Parietal lobe (tissue), 1 donor: ENCODE measurements around the gene ADCY10. TPM values are rescaled to one million over a fixed set of nuclear protein-coding genes. Genes with fewer than 3 reads are reported as not detected.

Source experiments
- total RNA-seq: library from RNA; depleted of rRNA; stranded (reverse); fragments of >200 nt; gene quantifications from one replicate; pipeline ENCODE4 v1.2.3, GENCODE V29; 2014

ADCY10 gene, protein sequence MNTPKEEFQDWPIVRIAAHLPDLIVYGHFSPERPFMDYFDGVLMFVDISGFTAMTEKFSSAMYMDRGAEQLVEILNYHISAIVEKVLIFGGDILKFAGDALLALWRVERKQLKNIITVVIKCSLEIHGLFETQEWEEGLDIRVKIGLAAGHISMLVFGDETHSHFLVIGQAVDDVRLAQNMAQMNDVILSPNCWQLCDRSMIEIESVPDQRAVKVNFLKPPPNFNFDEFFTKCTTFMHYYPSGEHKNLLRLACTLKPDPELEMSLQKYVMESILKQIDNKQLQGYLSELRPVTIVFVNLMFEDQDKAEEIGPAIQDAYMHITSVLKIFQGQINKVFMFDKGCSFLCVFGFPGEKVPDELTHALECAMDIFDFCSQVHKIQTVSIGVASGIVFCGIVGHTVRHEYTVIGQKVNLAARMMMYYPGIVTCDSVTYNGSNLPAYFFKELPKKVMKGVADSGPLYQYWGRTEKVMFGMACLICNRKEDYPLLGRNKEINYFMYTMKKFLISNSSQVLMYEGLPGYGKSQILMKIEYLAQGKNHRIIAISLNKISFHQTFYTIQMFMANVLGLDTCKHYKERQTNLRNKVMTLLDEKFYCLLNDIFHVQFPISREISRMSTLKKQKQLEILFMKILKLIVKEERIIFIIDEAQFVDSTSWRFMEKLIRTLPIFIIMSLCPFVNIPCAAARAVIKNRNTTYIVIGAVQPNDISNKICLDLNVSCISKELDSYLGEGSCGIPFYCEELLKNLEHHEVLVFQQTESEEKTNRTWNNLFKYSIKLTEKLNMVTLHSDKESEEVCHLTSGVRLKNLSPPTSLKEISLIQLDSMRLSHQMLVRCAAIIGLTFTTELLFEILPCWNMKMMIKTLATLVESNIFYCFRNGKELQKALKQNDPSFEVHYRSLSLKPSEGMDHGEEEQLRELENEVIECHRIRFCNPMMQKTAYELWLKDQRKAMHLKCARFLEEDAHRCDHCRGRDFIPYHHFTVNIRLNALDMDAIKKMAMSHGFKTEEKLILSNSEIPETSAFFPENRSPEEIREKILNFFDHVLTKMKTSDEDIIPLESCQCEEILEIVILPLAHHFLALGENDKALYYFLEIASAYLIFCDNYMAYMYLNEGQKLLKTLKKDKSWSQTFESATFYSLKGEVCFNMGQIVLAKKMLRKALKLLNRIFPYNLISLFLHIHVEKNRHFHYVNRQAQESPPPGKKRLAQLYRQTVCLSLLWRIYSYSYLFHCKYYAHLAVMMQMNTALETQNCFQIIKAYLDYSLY (N-terminal part only)
- 0.63 TPM for total RNA-seq

DNA sequence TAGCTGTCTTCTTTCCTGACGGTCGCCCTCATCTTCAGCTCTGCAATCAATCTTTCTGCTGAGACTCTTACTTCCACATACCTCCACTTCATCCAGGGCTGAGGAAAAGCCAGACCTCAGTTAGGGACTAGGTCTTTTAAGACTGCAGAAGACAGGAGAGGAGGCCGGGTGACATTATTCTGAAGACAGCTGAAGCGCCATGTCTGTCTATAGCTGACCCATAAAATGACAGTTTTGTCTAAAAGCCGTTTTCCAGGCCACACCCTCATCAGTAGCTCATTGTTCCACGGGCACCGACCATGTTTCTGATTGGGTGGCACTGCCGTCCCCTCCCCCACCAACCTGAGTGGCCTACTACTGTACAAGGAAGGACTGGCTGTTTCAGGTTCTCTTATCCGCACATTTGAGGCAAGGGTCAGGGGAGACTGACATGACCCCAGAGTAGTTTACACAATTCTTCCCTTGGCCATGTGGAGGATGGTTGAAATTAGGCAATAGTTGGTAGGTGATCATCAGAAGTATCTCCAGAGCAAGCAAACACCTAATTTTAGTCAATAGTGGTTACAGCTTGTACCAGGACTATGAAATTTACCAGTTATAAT is at the start of gene ADCY10:
Gene ADCY10 (minus strand): TSS at position 240 of the 602 bp plus-strand sequence. CDS start 8,994 bp downstream, outside the sequence.

DNA sequence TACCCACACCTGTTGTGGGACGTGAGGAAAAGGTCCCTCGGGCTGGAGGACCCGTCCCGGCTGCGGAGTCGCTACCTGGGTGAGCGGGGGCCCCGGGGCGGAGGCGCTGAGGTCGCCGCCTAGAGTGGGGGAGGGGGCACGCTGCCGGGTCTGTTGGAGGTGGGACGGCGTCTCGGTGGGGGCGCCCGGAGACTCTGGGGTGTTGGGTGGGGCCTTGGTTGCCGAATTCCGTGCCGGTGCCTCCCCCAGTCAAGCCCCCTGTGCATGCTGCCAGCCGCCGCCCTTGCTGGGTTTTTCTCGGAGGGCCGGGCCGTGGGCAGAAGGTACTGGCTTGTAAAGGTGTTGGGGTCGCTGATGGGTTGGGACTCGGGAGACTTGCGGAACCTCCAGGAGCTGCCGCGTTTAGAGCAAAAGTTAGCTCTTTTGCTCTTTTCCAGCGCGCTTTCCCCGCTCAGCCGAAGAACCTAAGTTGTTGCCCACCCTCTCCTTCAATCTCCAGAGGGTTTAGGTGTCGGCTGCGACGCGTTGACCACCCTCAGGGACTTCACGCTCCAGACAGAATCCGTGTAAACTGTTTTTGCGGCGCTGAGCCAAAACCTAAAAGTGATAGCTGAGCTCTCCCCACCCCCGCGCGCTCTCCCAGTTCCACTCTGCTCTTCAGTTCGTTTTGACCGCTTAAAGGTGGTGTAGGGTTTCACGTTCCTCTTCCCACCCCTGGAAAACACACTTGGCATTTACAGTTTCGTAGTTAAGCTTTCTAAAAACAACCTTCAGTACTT is 23.2 kb upstream of the ADCY10 start, which contains the start of gene MPC2:
Gene MPC2 (minus strand): TSS at position 143 of the 779 bp plus-strand sequence. CDS start 1,231 bp downstream, outside the sequence.

GRCh38 chr1:167936068-167936929 is 22.4 kb upstream of the ADCY10 start, which contains the start of gene DCAF6:
TSS of gene DCAF6 (plus strand) at chr1:167936683. CDS start at chr1:167936912, 229 bp downstream.

Other genes with a start within 250 kb of the ADCY10 start
- gene MPZL1, start 192.2 kb downstream of the ADCY10 start, total RNA-seq: 191 TPM
- gene DCAF6, start 22.5 kb upstream of the ADCY10 start, total RNA-seq: 95.8 TPM
- gene MPC2, start 22.9 kb upstream of the ADCY10 start, total RNA-seq: 36.9 TPM
- 117 TPM for gene GPR161, start 222.8 kb upstream of the ADCY10 start, total RNA-seq